GM10847 (cell line): ENCODE data around the gene RASAL2.

Experiments used
- POLR2A ChIP-seq: IDR thresholded peaks from 2 replicates; pipeline ENCODE4 v1.6.1; 2011; ENCODE audit not compliant: insufficient read length; ENCODE audit errors: extremely low read depth

The RASAL2 gene

GRCh38 chr1:178093951-178094738 lies at the start of gene RASAL2:
TSS of gene RASAL2 (plus strand) at chr1:178094104. CDS start at chr1:178094493, 389 bp downstream.
- no peak for TF ChIP-seq POLR2A

DNA sequence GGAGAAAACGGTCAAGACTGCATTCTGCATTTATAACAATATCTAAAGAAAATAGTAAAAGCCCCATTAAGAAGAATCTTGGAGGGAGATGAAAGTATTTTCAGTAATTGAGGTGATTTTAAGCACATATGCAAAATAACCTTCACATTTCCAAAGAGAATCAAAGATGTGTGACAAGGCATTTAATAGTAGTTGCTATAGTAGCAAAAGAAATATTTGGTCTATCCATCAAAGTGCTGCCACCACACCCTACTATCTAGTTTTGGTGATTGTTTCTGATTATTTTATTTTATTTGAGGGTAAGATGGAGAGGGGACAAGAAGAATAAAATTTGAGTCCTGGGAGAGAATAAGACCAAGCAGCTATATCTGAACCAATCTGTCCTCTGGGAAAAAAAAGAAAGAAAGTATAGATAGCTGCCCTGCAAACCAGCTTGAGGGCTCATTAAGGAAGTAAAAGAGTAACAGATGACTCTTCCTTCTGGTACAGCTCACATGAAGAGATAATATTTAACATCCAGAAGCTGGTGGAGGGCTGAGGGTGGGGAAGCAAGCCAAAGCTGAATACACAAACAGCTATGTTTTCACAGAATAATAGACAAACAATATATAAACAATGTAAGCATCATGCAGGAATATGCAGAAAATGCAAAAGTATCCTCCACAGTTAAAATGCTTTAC lies 47.2 kb upstream of the RASAL2 start:
- no peak for TF ChIP-seq POLR2A

GRCh38 chr1:178047403-178048093 lies 46.4 kb upstream of the RASAL2 start:
- TF ChIP-seq POLR2A, result no peak

DNA sequence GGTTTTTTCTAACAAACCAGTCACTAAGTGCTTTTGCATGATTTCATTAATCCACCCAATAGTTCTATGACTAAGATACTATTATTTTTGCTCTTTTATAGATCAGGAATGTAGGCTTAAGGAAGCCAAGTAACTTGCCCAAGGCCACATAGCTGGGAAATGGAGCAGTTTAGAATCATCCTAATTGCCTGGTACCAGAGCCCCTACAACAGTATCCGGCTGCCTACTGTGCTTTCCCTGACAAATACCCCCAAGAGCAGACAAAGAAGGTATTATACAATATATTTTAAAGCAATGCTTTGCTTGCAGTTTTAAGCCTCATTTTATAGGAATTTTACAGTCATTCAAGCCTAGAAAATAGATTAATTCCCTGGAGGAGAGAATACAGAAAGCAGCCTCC lies 45.5 kb upstream of the RASAL2 start:
- no peak for TF ChIP-seq POLR2A

- no peak for TF ChIP-seq POLR2A
Observed at GRCh38 chr1:178048883-178049282, 45.0 kb upstream of the RASAL2 start.

DNA sequence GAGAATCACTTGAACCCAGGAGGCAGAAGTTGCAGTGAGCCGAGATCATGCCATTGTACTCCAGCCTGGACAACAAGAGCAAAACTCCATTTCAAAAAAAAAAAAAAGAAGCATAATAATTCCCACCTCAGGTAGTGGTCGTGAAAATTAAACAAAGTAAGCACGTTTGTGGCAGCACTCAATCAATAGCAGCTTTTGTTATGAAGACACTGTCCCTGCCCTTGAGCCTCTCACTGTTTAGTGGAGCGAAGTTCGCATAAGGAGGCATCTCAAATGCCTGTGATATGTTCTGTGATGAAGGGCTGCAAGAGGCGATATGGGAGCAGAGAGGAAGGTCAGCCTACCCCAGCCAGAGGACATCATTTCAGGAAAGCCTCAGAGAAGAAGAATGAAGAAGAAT lies 43.8 kb upstream of the RASAL2 start:
- no peak for TF ChIP-seq POLR2A

DNA sequence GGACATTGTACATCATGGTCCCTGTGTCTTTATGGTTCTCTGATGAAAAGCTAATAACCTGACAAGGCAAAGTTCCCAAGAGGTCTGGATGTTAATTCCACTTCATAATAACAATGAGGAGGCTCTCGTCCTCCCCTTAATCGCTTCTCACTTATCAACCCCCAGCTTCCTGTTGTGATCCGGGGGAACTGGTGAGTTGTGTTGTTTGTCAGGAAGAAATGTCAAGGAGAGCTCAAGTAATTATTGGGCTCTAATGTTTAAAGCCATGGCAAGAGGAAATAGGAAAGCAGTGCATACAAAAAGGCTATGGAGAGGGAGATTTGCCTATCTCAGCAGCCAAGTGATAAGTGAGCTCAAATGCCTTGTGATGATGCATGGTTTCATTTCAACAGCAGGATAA lies 42.8 kb upstream of the RASAL2 start:
- no peak for TF ChIP-seq POLR2A

DNA sequence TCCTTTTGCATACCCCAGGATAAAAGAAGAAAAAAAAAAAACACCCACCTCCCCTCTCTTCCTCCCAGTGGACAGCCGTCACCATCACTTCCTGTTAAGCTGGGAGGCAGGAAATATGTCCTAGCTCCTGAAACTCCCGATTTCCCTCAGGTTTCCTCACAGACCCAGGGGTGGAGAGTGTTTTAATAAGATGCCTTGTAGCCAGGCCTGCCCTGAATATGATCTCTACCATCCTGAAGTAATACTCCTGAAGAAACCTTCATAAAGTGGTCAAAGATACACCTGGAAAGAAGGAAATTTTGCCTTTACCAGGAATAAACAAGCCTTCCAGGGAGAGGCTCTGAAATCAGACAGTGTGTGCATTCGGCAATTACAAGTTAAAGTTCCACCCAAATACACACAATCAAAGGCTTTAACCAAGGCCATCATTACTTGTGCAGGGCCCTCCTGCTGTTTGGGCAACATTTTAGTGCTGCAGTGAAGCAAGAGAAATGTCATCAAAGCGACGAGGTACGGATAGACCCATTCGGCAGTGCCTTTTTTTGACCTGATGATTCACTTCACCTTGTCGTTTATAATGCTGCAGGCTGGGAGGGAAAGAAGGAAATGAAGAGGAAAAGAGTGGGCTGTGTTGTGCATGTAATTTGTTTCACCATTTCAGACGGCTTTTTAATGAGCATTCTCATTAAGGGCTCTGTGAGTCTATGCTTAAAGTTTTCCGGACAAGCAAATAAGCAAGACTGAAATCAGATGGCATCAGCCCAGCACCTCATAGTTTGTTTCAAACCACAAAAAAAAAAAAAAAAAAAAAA lies 41.0 kb upstream of the RASAL2 start:
- no peak for TF ChIP-seq POLR2A

- TF ChIP-seq POLR2A, result no peak
Observed at GRCh38 chr1:178055093-178055492, 38.8 kb upstream of the RASAL2 start.

- no peak for TF ChIP-seq POLR2A
Observed at GRCh38 chr1:178055779-178056471, 38.0 kb upstream of the RASAL2 start.

GRCh38 chr1:178057141-178057765 lies 36.7 kb upstream of the RASAL2 start:
- no peak for TF ChIP-seq POLR2A

- no peak for TF ChIP-seq POLR2A
Observed at GRCh38 chr1:178057912-178058534, 35.9 kb upstream of the RASAL2 start.

DNA sequence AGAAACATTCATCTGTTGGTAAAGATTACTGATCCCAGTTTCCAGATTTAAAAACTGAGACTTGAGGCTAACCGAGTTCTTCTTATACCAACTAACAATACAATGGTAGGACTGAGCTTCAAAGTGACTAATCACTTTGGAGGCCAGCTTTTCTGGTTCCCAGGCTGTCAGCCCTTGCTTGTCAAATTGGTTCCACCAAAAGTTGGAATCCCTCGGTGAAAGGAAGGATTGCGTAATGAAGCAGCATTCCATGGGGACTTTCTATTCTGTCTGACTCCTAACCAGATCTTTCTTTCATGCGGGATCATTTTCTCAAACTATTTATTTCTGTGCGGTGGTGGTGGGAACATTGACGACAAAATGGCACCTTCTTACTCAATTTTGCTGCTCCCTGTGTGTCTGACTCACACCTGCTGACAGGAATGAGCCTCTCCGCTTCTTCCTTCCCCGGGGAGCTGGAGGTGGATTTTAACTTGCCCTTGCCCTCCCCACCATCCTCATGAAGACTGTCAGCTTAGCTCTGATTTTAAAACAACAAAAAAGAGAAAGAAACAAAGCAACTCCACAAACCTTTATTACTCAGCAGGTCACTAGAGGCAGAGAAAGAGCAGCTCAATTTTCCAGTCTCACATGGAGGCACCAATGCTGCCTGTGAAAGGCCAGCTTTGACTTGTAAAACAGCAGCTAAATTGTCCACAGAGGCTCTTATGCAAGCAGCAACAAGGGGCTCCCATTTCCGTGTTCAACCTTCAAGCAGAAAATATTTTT lies 32.9 kb upstream of the RASAL2 start:
- no peak for TF ChIP-seq POLR2A
